Prostate gland (tissue), 2 donors: ENCODE data around the gene PUM2. TPM values are rescaled to one million over a fixed set of nuclear protein-coding genes. Genes with fewer than 3 reads are reported as not detected.
A peak's percentile ranks its signal among the peaks of the same experiment; 100 is the strongest.

Experiments used
- DNase-seq: peaks from one replicate; pipeline ENCODE4 v3.0.0-alpha.2; 2019; ENCODE audit warnings: low spot score
- H3K27ac ChIP-seq, 2 donors: fragments of 200-600 bp; sonication (generic); 2 replicates each; pipeline ENCODE4 v1.5.1; 2017 to 2019
- H3K27me3 ChIP-seq: fragments of 200-600 bp; sonication (generic); replicated peaks from 2 replicates; pipeline ENCODE4 v1.5.1; 2019; ENCODE audit not compliant: insufficient read depth
- H3K36me3 ChIP-seq, 2 donors: fragments of 200-600 bp; sonication (generic); 1 replicate in 1 of 2; 2 replicates in 1 of 2; pipeline versions ENCODE4 v1.5.1 to v1.8.1; 2017 to 2019
- H3K4me1 ChIP-seq: fragments of 200-600 bp; sonication (generic); replicated peaks from 2 replicates; pipeline ENCODE4 v1.5.1; 2019
- H3K4me3 ChIP-seq, 2 donors: fragments of 200-600 bp; sonication (generic); 2 replicates each; pipeline ENCODE4 v1.5.1; 2017 to 2019
- H3K9me3 ChIP-seq: fragments of 200-600 bp; sonication (generic); 2 replicates; pipeline ENCODE4 v1.5.1; 2017
- POLR2A ChIP-seq: fragments of 450-650 bp; IDR thresholded peaks from one replicate; pipeline ENCODE4 v1.6.1; 2016; ENCODE audit warnings: antibody characterized with exemption, mild to moderate bottlenecking
- POLR2AphosphoS5 ChIP-seq: sonication (generic); formaldehyde crosslinking; IDR thresholded peaks from one replicate; pipeline ENCODE4 v1.6.1; 2017; ENCODE audit warnings: antibody characterized with exemption
- WGBS: methylation state at CpG from one replicate; pipeline ENCODE4 v1.1.5; 2018; 5-methylcytosine and 5-hydroxymethylcytosine counted together
- intact Hi-C: fragments of 100-400 bp; cut with DNase I; formaldehyde crosslinking; loops from one replicate; pipeline ENCODE4 v1.14.2; 2022
- total RNA-seq, 2 donors: library from RNA; depleted of rRNA; stranded (reverse); fragments of >200 nt; gene quantifications; one replicate each; pipeline ENCODE4 v1.1.0, GENCODE V29; 2016
- TF ChIP-seq, protein P1 (sequence below), 4 experiments: fragments of 200-600 bp in 2 of 4; fragments of 450-650 bp in 2 of 4; sonication (generic) in 2 of 4; IDR thresholded peaks; 1 replicate in 3 of 4; 2 replicates in 1 of 4; pipeline ENCODE4 v1.5.1; 2016 to 2019; ENCODE audit warnings: antibody characterized with exemption in 4 of 4, mild to moderate bottlenecking in 2 of 4, moderate library complexity in 2 of 4

The PUM2 gene
- total RNA-seq, 2 donors from 2014 or later = 60.8 to 89.0 TPM

DNA sequence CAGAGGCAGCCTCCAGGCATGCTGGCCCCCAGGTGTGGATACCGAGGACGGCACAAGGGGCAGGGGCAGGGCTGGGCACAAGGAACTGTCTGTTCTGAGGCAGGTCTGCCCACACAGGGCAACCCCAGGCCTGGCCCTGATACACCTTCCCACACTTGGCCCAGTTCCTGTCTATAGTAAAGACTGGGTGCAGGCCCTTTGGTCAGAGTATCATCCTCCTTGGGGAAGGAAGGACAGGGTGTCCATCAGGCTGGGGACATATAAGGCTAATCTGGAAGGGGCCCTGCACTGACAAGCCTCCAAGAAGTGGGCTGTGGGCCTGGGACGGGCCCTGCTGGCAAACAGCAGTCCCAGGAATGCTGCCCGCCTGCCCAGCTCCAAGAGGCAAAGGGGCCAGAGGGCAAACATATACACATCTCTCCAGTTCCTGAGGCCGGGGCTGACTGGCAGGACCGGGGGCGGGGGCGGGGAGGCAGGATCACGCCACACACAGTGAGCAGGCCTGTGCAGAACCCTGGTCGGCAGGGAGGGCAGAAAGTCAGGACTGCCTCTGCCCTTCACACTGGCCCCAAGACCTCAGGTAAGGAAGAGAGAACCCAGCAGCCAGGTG lies 144.6 kb downstream of the PUM2 start:
- TF ChIP-seq POLR2AphosphoS5 = no peak
- no peak for TF ChIP-seq POLR2A
- TF ChIP-seq, protein P1, sequence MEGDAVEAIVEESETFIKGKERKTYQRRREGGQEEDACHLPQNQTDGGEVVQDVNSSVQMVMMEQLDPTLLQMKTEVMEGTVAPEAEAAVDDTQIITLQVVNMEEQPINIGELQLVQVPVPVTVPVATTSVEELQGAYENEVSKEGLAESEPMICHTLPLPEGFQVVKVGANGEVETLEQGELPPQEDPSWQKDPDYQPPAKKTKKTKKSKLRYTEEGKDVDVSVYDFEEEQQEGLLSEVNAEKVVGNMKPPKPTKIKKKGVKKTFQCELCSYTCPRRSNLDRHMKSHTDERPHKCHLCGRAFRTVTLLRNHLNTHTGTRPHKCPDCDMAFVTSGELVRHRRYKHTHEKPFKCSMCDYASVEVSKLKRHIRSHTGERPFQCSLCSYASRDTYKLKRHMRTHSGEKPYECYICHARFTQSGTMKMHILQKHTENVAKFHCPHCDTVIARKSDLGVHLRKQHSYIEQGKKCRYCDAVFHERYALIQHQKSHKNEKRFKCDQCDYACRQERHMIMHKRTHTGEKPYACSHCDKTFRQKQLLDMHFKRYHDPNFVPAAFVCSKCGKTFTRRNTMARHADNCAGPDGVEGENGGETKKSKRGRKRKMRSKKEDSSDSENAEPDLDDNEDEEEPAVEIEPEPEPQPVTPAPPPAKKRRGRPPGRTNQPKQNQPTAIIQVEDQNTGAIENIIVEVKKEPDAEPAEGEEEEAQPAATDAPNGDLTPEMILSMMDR (IDR thresholded peaks at IDR 0.05) = no peak
- Histone ChIP-seq H3K4me1 (peaks cover 19% of the 10 kb centered on the region), H3K9me3 (no peaks in the 10 kb centered on the region), H3K36me3 (no peaks in the 10 kb centered on the region), H3K4me3 (no peak overlapping the region), H3K27me3 (no peaks in the 10 kb centered on the region), H3K27ac (peak overlapping the region; percentile 86 to 89)
- intact Hi-C loops = no loop called here
- WGBS = 52% methylated on average over 9 of the region's 10 CpGs
- no peak for DNase-seq

GRCh38 chr2:20205069-20205468 lies 145.6 kb downstream of the PUM2 start:
- H3K9me3 ChIP-seq = no peaks in the 10 kb centered on the region
- intact Hi-C loops = no loop called here
- no peaks in the 10 kb centered on the region for H3K27me3 ChIP-seq
- H3K4me3 ChIP-seq = no peak overlapping the region
- TF ChIP-seq POLR2A = no peak
- TF ChIP-seq POLR2AphosphoS5 = no peak
- TF ChIP-seq, protein P1 (IDR thresholded peaks at IDR 0.05) = no peak
- peaks cover 19% of the 10 kb centered on the region for H3K4me1 ChIP-seq
- no peaks in the 10 kb centered on the region for H3K36me3 ChIP-seq
- DNase-seq = no peak
- H3K27ac ChIP-seq = peak overlapping the region in 1 of 2 donors; percentile 86
- WGBS = 84% methylated on average over 7 of the region's 7 CpGs

DNA sequence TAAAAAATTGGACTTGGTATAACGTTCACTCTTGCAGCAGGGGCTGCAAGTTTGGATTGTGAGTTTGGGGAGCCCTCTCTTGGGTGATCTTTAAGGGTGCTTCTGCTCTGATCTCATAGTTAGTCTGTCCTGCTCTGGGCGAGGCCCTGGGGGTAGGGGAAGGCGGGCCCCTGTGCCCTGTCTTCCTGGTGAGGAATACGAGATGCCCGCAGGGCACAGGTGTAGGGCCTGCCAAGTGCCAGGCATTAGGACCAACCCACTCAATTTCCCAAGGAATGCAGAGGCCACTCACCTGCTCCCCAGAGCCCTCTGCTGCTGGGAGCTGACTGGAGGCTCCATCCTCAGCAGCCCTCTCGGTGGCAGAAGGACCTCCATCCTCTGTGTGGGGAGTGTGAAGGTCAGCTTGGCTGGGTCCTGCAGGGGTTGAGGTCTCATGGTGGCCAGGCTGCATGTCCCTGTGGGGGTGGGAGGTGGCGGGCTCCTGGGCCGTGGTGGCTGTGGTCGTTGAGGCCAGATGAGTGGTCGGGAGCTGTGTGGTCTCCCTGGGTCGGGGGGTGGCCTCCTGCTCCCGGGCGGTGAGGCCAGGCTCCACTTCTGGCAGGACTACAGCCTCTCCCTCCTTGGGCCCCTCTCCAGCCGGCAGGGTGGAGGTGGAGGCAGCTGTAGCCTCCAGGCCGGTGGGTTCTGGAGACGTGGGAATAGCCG lies 147.0 kb downstream of the PUM2 start:
- no peak for DNase-seq
- WGBS = 70% methylated on average over 17 of the region's 17 CpGs
- no peaks in the 10 kb centered on the region for H3K27me3 ChIP-seq

GRCh38 chr2:20203072-20203471 lies 147.6 kb downstream of the PUM2 start:
- Histone ChIP-seq H3K27ac (no peak overlapping the region), H3K9me3 (no peaks in the 10 kb centered on the region), H3K4me1 (peaks cover 26% of the 10 kb centered on the region), H3K36me3 (no peaks in the 10 kb centered on the region), H3K4me3 (no peak overlapping the region), H3K27me3 (no peaks in the 10 kb centered on the region)
- TF ChIP-seq POLR2AphosphoS5 (no peak), POLR2A (no peak)
- TF ChIP-seq, protein P1 (IDR thresholded peaks at IDR 0.05) = no peak
- intact Hi-C loops = no loop called here
- DNase-seq = no peak
- WGBS = 94% methylated on average over 10 of the region's 10 CpGs

More for the DNA sequence above, 147.0 kb downstream of the PUM2 start:
- Histone ChIP-seq H3K4me1 (peaks cover 20% of the 10 kb centered on the region), H3K4me3 (no peak overlapping the region), H3K27ac (no peak overlapping the region), H3K36me3 (no peaks in the 10 kb centered on the region), H3K9me3 (no peaks in the 10 kb centered on the region)
- intact Hi-C loops = no loop called here
- TF ChIP-seq, protein P1 (IDR thresholded peaks at IDR 0.05) = no peak
- no peak for TF ChIP-seq POLR2AphosphoS5
- no peak for TF ChIP-seq POLR2A

DNA sequence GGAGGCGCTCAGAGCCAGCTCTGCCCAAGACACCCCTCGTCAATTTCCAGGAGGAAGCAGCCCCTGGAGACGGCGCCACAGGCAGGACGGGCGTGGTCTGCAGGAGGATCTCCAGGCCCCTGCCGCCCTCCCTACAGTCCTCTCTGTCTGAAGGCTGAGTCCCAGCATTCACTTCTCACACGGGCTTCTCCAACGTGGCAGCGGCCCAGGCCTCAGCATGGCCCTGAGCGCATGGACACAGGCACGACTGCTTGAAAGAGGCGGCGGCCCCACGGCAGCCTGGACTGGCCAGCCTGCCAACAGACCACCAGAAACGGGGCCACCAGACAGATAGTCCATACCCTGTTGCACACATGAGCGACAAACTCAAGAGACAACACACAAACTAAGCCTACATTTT lies 149.0 kb downstream of the PUM2 start:
- H3K27ac ChIP-seq = no peak overlapping the region
- H3K36me3 ChIP-seq = no peaks in the 10 kb centered on the region
- H3K4me1 ChIP-seq = peaks cover 20% of the 10 kb centered on the region
- intact Hi-C loops = no loop called here
- TF ChIP-seq, protein P1 (IDR thresholded peaks at IDR 0.05) = no peak
- TF ChIP-seq POLR2A (no peak), POLR2AphosphoS5 (no peak)
- DNase-seq = no peak
- H3K27me3 ChIP-seq = no peaks in the 10 kb centered on the region
- no peaks in the 10 kb centered on the region for H3K9me3 ChIP-seq
- H3K4me3 ChIP-seq = no peak overlapping the region
- WGBS = 81% methylated on average over 16 of the region's 17 CpGs
